IPS-18c (cell line): ENCODE data around the gene COTL1.

Experiments
- H3K4me3 ChIP-seq: 2 replicates; pipeline ENCODE4 v1.7.0; 2013; ENCODE audit warnings: low read depth, mild to moderate bottlenecking, low read length, moderate library complexity; ENCODE audit not compliant: insufficient read depth
- H3K9me3 ChIP-seq: one replicate; pipeline ENCODE4 v1.6.1; 2013; ENCODE audit warnings: mild to moderate bottlenecking, low read length, moderate library complexity; ENCODE audit not compliant: control insufficient read depth, insufficient read depth

COTL1 gene

DNA sequence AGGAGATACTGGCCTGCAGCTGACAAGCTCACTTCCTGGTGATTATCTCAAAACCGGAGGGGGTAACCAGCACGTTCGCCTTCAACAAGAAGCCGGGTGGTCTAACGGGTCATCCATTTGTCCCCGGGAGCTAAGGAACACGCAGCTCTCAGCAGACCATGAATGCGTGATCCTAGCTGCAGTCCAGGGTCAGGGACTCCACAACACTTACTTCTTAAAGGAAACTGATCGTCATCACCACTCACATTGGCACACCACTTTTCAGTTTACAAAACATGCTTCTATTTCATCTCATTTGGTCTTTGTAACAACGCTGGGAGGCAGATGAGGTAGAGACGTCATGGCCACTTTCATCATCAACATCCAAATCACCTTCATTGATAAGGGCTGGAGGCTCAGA is 25.2 kb downstream of the COTL1 start:
- Histone ChIP-seq H3K4me3 (no peak overlapping the region), H3K9me3 (no peaks in the 10 kb centered on the region)

DNA sequence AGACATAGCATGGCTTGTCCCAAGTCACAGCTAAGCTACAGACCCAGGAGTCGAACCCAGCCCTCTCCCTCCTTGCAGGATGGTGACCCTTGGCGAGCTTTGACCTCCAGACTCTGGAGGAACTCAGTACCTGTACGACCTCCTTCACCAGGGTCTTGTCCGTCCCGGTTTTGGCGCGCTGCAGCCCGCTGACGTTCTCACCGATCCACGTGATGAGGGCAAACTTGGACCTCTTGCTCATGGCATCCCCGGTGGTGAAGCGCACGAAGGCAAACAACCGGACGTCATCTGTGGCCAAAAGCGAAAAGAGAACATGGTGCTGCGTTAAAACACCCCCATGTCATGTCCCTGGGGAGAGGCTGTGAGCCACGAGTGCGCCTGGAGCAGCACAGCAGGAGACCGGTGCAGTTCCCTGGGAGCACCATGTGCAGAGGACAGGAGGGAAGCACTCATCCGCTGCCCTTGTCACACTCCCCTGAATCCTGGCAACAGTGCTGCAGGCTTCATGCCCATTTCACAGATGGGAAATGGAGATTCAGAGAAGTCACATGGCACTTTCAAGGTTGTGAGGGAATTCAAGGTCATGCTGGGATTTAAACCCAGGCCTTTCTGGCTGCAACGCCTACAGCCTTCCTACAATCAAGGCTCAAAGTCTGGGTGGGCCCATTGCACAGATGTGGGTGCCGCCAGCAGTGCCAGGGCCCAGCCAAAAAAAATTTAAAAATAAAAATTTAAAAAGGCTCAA is 27.7 kb downstream of the COTL1 start:
- H3K4me3 ChIP-seq = no peak overlapping the region
- no peaks in the 10 kb centered on the region for H3K9me3 ChIP-seq

DNA sequence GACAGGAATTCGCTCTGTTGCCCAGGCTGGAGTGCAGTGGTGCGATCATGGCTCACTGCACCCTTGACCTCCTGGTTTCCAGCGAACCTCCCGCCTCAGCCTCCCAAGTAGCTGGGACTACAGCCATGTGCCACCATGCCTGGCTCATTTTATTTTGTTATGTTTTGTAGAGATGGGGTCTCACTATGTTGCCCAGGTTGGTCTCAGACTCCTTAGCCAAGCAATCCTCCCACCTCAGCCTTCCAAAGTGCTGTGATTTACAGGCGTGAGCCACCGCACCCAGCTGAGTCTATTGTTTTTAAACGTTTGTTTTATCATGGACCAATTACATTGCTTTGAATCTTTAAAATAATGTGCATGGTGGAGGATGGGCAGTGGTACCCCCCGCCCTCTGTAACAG is 28.9 kb downstream of the COTL1 start:
- no peaks in the 10 kb centered on the region for H3K9me3 ChIP-seq

DNA sequence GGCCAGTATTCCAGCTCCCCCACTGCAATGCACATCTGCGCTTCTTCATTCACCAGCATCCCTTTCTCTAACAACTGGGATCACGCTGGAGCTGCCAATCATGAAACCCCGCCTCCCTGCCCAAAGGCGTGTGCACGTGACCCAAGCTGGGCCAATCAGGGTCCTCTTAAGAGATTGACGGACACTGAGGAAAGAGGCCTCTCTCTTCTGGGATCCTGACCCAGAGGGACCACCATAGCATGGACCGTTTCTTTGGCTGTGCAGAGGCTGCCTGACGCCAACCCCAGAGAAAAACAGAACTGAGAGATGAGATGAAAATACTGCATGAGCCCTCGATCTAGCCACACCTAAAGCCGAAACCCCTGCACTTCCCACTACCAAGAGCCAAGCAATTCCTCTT is 32.0 kb downstream of the COTL1 start:
- no peaks in the 10 kb centered on the region for H3K9me3 ChIP-seq
- H3K4me3 ChIP-seq = no peak overlapping the region

More for the DNA sequence above, 28.9 kb downstream of the COTL1 start:
- no peak overlapping the region for H3K4me3 ChIP-seq

DNA sequence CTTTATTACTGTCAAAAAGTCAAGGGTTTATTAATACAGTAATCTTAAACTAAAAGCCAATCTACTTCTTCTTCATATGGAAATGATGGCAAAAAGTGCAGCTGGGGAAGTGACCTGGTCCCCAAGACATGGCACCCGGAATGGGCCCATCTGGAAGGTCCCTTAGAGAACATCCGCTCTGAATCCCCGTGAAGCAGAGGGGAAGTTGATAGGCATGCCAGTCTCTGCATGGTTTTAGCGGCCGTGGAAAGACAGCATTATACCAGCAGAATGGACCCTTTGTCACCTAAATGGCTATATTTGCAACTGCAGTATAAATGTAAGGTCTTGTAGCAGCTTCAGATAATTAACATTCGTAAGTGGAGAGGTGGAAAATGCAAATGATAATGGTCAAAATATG is 32.4 kb downstream of the COTL1 start:
- H3K9me3 ChIP-seq = no peaks in the 10 kb centered on the region
- no peak overlapping the region for H3K4me3 ChIP-seq

DNA sequence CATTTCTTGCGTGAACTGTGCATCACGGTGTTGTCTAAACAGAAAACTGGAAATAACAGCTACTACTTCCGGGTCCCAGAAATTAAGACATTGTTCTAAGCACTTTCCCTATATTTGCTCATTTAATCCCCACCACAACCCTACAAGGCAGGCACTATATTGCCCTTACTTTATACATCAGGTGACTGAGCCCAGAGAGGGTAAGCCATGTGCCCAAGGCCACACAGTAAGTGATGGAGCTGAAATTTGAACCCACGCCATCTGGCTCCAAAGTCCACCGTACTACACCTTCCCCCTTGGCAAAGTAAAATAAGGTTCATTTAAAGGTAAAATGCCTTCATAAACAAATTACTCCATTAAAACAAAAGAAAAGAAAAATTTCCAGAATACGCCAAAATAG is 33.2 kb downstream of the COTL1 start:
- Histone ChIP-seq H3K4me3 (no peak overlapping the region), H3K9me3 (no peaks in the 10 kb centered on the region)

DNA sequence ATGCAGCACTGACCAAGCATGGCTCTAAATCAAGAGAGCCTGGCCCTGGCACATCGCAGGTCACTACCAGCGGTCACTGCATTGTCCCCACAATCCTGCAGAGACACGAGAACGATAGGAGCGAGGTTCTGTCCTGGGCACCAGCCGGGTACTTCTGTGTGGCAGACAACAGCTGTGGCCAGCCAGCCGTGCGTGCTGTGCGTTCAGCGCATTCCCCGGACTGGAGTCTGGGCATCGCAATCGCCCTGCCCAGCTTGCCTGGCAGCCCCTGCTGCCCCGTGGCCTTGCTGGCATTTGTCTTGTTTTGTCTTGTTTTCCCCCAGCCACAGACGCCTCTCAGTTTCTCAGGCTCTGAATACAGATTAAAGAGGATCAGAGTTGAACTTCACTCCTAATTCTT is 33.9 kb downstream of the COTL1 start:
- no peaks in the 10 kb centered on the region for H3K9me3 ChIP-seq

DNA sequence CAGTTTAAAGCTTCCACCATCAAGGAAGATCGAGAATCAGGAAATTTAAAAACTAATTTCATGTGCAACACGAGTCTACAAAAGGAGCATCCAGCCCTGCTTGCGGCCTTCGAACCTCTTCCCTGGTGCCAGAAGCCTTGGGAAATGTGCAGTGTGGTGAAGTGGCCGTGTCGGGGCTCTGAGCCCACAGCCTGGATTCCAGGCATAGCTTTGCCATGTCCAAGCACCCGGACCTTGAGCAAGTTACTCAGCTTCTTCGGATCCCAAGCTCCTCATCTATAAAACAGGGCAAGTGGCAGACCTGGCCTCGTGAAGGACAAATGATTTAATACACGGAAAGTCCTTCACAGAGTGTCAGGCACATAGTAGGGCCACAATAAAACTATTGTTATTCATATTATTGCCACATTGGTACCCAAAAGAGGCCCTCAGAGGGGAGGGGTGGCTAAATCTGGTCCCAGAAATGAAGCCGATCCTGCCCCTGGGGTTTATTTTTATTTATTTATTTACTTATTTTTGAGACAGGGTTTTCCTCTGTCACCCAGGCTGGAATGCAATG is 34.8 kb downstream of the COTL1 start:
- H3K9me3 ChIP-seq = no peaks in the 10 kb centered on the region
- no peak overlapping the region for H3K4me3 ChIP-seq

More for the DNA sequence above, 33.9 kb downstream of the COTL1 start:
- H3K4me3 ChIP-seq = no peak overlapping the region

DNA sequence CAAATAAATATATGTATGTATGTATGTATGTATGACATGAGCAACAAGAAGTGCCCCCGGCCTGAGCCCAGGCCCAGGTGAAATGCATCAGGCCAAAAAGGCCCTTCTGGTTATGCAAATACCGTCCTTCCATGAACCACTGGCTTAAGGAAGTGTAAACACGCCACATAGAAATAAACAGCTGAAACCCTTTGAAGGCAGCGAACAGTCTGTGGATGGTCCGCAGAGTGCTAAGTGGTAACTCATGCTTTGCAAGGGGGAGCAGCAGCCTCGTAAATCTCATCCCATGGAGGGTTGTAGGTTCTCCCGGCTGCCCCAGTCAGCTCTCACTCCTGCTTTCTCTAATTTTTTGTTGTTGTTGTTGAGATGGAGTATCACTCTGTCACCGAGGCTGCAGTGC is 36.7 kb downstream of the COTL1 start:
- Histone ChIP-seq H3K4me3 (no peak overlapping the region), H3K9me3 (no peaks in the 10 kb centered on the region)

DNA sequence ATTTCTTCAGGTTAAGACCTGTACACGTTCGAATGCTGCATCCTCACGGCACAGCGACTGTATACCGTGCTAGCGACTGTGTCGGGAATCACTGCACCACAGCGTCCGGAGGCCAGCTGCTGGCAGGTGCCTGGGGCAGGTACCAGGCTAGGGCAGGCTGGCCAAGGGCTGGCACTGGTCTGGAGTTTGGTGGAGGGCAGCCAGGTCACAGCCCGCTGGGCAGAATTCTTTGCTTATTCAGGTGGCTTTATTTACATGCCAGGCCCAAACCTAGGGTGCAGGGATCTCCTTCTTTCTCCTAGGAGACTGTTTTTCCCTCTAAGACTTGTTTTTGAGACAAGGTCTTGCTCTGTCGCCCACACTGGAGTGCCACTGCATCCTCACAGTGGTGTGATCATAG is 37.9 kb downstream of the COTL1 start:
- Histone ChIP-seq H3K9me3 (no peaks in the 10 kb centered on the region), H3K4me3 (no peak overlapping the region)

DNA sequence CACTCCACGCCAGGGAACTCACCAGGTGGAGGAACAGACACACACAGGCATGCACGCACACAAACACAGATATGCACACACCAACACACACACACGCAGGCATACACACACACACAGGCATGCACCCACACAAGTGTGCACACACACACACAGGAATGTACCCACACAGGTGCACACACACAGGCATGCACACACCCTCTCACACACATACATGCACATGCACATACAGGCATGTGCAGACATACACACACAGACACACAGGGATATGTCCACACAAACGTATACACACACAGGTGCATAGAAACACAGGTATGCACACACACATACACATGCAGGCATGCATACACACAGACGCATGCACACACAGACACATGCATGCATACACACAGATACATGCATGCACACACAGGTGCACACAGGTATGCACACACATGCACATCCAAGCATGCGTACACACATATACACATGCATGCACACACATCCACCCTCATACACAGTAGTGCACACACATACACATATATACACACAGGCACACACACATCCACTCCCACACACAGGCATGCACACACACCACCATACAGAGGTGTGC is 39.2 kb downstream of the COTL1 start:
- Histone ChIP-seq H3K9me3 (no peaks in the 10 kb centered on the region), H3K4me3 (no peak overlapping the region)

DNA sequence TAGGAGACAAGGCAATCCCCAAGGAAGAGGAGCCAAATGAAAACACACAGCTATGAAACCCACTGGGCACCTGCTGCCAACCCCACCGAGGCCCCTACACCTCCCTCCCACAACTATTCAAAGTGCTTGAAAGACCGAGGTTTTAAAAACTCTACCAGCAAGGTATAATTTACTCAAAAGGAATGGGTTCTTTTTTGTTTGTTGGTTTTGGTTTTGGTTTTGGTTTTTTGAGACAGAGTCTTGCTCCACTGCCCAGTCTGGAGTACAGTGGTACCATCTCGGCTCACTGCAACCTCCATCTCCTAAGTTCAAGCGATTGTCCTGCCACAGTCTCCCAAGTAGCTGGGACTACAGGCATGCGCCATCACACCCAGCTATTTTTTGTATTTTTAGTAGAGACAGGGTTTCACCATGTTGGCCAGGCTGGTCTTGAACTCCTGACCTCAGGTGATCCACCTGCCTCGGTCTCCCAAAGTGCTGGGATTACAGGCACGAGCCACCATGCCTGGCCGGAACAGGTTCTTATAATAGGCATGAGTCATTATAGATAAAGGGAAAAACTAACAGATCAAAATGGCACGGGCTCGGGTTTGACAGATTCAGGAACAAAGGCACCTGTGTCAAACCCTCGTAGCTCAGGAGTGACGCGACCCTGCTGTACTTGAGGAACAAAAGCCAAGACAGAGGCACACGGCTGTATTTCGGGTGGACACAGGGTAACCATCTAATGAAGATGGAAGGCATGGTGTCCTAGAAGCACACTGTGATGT is 40.7 kb downstream of the COTL1 start:
- no peaks in the 10 kb centered on the region for H3K9me3 ChIP-seq
- H3K4me3 ChIP-seq = no peak overlapping the region

DNA sequence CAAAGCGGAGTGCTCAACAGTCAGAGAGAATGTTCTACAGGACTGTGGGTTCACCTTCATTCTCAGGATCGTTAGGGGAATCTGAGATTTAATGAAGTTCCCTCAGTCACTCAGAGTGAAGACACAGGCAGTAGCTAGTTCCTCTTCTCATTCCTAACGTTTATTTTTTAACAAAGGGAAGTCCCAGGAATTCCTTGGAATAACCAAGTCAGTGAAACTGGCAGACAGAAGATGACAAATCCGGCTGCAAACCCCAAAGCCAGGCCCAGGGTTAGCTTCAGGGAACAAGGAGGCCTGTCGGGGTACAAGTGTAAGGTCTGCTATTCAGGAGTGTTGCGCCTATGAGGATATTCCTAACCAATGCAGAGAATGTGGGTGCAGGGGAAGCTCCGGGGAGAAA is 42.0 kb downstream of the COTL1 start:
- H3K4me3 ChIP-seq = no peak overlapping the region
- H3K9me3 ChIP-seq = no peaks in the 10 kb centered on the region

DNA sequence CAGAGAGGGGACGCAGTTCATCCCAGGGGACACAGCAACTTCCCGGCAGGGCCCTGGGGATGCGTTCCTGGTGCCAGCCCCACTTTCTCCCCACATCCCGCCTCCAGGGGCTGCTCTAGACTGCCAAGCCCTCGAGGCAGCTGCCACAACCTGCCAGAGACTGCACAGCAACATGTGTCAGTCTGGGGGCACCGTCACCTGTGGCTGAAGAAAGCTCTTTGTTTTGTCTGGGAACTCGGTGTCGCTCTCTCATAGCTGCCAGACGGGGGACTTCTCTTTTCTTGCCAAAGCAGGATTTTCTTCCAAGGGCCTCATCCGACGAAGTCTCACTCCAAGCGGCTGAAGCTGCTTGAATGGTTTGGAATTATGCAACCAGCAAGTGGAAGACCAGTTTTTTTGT is 43.7 kb downstream of the COTL1 start:
- Histone ChIP-seq H3K9me3 (no peaks in the 10 kb centered on the region), H3K4me3 (no peak overlapping the region)

DNA sequence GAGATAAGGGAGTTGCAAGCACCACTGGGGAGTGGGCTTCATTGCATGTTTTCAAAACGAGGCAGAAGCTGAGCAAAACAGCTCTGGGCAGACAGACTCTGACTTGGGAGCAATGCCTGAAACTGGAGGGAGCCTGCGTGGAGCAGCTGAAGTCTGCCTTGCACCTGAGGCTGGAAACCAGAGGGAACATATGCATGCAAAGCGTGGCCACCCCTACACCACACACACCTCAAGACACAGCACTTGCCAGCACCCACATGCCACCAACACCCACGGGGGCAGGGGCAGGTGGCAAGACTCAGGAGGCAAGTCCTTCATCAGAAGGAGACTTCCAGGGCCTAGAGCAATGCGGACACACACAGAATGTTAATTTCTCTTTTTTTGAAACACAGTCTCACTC is 45.8 kb downstream of the COTL1 start:
- H3K4me3 ChIP-seq = no peak overlapping the region
- no peaks in the 10 kb centered on the region for H3K9me3 ChIP-seq

DNA sequence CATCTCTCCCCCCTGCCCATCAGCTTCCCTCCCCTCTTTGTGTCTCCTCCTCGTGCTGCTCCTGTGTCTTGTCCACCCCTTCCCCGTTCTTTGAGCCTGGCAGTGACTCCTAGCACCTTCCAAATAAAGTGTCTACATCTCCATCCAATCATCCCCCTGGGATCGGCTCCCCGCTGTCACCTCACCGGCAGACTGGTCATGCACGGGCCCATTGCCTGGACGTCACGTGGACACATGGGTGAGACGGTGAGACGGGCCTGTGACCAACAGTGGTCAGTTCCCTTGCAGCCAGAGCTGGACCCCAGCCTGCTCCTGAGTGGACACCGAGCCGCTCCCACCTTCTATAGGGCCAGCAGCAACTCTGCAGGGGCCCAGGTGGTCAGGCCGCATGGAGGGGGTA is 46.4 kb downstream of the COTL1 start:
- no peak overlapping the region for H3K4me3 ChIP-seq

DNA sequence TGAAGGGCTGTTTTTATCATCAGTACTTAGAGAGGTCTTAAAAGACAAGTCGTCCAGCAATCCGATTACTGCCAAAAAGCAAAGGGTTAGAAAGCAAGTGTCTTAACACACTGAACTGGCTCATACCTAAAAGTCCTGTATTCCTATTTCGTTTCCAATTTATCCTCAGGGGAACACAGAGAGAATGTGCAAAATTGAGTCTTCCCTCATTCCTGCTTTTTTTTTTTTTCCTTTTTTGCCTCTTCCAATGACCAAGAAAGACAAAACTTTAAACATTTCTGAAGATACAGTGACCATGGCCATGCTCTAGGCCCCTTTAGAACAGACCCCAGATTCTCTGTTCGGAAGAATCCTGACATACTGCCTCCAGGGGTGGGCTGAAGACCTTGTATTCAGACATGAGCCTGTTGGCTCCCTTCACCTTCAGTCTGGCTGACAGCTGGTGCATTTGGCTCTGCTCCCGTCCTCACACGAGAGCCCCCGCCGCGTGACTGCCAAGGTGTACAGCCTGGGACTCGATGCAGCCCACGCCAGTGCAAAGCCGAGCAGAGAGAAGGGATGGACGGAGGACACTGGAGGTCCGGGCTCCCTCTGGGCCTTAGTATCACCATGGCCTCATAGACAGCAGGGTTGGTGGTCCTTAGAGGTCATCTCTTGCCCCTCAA is 47.0 kb downstream of the COTL1 start:
- H3K4me3 ChIP-seq = no peak overlapping the region

More for the DNA sequence above, 46.4 kb downstream of the COTL1 start:
- no peaks in the 10 kb centered on the region for H3K9me3 ChIP-seq

More for the DNA sequence above, 47.0 kb downstream of the COTL1 start:
- no peaks in the 10 kb centered on the region for H3K9me3 ChIP-seq
